HG02678 (cell line): ENCODE data around the gene ARRB1.

ENCODE experiments used
- ATAC-seq: cut with Tn5 transposase; IDR thresholded peaks from one replicate; pipeline ENCODE4 v1.9.1; 2021; ENCODE audit warnings: mild to moderate bottlenecking, moderate library complexity; ENCODE audit not compliant: unreplicated experiment

ARRB1 gene

DNA sequence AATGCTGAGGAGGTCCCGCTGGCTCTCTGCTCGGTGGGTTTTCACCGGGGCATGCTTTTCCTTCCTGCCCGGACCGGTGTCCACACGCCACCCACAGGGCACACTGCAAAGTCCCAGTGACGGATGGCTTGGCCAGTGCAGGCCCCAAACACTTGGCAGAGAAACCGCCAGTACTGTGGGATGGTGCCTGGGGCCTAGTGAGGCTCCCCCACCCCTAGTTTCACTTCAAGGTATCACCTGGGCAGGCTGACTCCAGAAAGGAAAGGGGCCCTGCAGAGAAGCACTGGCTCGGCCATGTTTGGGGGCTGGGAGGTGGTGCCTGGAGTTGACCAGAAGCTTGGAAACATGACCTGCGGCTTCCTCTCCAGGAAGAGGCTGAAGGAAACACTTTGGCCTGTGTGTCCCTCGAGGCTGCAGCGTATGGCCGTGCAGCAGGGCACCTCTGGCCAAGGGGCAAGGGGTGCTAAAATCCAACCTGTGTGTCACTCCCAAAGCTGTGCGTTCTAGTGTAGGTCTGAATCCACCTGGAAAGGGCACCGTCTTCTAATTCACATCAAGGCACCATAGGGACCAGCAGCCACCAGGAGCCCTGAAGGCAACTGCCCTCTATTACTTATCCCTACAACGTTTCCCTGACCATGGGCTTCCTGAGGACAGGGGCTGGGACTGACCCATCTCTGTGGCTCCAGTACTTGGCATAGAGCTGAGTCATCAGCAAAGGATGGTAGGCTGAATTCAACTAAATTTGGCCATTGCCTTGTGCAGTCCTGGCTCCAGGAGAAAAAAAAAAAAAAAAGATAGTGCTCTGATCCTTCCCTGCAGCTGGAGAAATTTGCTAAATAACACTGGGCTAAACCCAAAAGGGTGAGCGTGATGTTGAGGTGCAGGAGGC lies 88.3 kb downstream of the ARRB1 start:
- ATAC-seq = no peak

DNA sequence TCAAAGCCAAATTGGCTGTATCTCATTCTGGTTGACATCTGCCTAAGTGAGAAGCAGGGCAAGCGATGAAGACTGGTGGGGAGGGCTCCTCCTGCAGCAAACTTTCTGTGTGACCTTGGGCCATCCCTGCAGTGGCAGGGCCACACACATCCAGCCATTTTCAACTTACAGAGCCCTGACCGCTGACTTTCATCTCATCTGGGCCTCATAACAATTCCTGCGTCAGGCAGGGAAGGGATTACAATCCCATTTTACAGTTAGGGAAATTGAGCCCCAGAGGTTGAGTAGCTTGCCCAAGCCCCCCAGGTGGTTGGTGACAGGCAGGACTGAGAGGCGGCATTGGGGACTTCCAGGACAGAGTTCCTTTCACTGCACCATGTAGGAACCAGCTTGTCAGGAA lies 89.0 kb downstream of the ARRB1 start:
- no peak for ATAC-seq

DNA sequence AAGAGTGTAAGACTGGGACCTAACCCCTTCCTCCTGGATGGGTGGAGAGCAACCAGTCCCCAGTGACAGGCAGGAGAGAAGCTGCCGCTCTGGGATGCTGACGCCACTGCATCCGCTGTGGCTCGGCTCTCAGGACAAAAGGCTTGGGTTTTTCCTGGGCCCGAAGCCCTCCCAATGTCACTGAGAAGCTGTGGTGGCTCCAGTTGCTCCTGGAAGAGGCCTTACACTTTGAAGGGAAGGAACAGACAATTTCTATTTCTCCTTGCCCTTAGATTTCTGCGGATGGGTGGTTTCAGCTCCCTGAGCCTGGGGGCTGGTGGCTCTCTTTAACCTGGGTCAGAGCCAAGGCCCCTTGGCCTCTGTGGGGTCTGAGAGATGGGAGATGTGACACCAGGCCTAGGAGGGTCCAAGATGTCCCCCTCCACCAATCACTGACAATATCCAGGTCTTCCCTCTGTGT lies 89.5 kb downstream of the ARRB1 start:
- ATAC-seq = no peak

DNA sequence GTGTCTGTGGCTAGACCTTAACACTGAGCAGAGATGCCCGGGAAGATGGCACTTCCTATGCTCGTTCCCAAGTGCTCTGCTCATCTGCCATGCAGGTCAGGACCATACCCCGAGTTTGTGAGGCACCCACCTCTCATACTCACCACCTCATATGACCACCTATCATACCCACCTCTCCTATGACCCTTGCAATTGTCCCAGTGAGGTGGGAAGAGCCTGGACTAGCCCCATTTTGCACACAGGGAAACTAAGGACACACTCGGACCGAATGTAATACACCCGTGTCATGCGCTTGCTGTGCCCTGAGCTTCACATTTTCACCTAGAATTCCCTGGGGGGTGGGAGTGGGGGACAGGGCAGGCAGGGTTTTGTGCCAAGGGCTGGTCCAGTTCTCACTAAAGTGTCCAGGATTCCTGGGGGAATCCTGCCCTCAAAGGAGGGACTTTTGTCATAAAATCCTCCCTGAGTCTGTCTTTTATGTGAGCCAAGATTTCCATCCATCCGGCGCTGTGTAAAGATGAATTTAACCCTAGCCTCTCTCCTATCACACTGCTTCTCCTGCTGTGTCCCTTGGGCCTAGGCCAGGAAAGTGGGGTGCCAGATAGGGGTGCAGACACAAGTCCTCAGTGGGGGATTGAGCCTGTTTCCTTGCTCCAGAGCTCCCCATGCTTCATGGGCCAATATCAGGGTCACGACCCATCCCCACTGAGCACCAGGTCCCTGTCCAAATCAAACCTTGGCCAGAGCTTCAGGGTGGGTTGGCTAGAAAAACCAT lies 90.9 kb downstream of the ARRB1 start:
- ATAC-seq = no peak

DNA sequence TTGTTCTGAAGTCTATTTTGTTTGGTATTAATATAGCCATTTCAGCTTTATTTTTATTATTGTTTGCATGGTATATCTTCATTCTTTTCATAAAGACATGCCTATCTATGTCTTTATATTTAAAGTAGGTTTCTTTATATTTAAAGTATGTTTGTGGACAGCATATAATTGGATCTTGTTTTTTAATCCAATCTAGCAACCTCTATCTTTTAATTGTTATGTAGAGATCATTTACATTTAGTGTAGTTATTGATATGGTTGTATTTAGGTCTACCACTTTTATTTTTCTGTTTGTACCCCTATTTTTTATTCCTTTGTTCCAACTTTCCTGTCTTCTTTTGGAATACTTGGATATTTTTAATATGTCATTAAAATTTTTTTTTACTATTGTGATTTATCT lies 97.1 kb downstream of the ARRB1 start:
- no peak for ATAC-seq

DNA sequence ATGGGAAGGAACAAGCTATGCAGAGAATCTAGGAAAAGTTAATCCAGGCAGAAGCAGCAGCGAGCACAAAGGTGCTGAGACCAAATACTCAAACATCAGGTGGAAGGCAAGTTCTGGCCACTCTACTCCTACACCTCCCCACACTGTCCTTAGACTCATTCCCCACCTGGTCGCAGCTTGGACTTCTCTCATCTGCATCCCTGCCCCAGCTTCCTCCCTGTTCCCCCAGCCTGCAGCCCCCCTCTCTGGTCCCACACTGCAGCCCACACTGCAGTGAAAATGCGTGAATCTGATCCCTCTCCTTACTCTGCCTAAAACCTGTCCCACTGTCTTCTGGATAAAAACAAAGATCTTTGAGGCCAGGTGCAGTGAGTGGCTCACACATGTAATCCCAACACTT lies 101.8 kb downstream of the ARRB1 start:
- ATAC-seq = no peak

DNA sequence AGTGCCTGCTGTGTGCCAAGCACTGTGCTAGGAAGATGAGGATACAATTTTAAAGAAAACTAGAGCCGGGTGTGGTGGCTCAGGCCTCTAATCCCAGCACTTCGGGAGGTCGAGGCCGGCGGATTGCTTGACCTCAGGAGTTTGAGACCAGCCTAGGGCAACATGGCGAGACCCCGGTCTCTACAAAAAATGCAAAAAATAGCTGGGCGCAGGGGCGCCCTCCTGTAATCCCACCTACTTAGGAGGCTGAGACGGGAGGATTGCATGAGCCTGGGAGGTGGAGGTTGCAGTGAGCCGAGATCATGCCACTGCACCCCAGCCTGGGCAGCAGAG lies 102.6 kb downstream of the ARRB1 start:
- no peak for ATAC-seq

DNA sequence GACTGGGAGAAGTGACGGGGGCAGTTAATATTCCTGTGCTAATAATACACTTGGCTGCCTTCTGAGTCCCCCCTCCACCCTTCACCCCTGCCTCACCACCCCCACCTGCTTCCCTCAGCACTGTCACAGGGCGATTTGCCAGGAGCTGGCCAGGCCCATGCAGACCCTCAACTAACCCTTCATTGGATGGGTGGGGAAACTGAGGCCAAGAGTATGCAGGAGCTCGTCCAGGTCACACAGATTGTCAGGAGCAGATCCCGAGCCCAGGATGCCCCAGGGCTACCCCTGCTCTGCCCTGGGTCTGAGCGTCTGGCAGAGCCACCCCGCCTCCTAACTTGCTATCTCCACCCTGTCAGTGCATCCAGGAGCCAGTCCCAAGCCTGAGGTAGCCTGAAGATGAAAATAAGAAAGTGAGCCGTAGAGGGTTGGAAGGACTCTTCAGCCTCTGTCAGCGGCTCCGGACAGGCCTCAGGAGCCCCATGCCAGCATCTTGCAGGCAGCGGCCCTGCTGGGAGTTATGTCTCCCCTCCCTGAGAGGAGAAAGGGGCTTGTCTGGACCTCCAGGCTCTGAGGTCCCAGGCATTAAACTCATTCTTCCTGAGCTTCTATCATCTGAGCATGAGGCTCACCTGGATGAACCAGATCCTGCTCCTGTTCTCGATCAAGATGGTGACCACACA lies 104.7 kb downstream of the ARRB1 start:
- ATAC-seq = no peak

DNA sequence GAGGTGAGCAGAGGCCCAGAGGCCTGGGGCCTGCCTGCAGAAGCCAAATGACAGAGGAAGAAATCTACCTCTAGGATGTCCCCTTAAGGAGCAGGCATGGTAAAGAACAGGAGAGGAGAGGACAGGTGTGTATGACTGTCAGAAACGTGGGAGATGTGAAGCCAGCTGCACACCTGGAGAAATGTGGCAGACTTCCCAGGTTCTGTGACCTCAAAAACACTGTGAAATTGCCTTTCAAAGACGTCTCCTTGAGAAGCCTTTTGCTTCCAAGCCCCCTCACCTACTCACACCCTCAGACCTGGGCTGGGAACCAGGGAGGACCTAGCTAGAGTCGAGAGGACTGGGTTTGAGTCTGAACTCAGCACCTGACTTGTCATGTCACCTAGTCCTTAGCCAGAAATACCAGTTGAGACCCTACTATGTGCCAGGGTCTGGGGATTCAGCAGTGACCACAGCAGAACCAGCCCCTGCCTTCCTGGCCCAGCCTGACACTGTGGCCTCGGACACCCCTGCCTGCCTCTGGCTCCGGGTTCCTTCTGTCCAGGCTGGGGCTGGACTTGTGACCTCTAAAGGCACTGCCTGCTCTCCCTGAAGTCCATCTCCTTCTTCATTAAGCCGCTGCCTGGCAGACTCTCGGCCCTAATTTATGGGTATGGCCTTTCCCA lies 105.3 kb downstream of the ARRB1 start:
- no peak for ATAC-seq

DNA sequence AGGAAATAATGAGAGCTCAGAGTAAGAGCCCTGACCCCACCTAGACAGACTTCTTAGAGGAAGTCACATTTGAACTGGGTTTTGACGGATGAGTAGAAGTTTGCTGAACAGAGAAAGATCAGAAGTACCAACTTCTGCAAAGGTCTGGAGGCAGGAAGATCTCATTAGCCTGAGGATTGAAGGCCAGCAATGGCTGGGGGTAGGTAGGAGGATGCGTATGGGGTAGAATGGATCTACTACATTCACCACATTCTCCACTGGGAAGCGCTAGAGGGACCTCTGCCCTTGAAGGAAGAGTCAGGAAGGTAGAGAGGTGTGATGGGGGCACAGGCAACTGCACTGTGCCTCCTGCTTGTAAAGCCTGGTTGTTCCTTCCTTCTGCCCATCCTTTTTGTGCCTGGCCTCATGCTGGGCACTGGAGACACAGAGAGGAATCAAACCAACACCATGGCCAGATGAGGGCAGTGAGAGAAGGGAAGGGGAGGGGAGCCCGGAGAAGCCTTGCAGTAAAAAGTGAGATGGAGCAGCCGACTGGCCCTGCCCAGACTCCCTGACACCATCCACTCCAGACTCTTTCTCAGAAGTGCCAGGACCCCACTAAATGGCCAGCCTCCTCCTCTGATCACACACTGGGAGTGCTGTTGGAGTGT lies 106.0 kb downstream of the ARRB1 start:
- ATAC-seq = no peak

DNA sequence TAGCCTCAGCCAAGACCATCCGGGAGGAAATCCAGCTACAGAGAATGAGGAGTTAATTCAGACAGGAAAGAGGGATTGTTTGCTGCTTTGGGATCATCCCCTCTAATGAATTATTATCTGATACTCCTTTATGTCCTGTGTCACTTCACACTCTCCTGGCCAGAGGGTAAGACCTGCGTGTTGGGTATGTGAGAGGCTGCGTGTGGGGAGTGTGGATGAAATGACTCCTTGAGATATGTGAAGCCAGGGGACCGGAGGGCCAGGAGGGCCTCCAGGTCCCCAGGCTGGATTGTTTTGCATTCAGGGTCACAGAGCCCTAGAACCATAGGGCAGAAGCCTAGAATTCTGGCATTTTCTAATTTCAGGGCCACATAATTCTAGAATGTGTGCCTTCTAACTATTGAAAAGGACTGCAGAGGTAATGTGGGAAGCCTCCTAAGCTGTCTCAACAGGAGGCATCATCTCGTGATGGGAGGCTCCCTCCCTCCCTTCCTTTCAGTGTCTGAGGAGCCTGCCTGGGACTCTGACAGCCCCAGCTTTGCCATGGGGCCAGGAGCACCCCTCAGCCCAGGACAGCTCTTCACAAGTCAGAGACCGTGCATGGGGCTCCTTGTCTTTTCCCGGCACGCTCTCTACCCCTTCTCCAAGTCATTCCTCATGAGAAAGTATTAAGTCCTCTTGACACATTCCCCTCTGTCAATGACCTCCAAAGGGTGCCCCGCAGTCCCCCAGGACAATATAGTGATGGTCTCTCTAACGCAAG lies 107.2 kb downstream of the ARRB1 start:
- no peak for ATAC-seq

DNA sequence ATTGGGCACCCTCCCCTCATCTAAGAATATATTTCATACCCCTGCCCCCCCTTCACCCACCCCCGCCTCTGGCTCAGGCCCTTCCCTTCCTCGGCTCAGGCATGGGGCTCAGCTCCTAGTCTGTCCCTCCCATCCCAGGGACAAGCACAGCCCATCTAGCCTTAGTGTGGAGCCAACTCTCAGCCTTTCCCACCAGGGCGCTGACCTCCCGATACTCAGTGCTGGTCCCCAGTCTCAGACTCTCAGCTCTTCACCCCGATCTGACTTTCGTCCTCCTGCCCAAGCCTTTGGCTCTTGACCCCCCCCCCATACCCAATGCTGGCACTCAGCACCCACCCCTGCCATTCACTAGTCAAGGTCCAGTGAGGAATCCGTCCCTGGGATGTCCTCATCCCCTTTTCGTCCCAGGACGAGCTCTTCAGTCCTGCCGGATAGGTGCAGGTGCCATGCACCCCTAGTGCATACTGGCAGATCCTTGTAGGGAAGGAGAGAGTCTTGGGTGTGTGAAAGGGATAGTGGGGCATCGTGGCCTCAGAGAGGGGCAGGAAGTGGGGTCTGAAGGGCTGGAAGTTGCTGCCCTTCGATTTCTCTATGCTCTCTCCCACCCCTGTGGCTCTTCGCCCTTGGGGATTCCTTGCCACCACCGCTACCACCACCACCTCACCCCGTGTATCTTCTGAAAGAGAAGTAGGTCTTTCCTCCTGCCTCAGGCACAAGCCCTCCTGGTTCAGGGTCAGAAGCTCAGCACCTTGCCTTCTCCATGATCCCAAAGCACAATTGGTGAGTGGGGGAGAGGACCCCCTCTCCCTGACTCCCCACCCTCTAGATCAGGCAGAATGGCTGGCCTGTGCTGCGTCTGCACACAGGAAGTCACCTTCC lies 108.5 kb downstream of the ARRB1 start:
- ATAC-seq = no peak

DNA sequence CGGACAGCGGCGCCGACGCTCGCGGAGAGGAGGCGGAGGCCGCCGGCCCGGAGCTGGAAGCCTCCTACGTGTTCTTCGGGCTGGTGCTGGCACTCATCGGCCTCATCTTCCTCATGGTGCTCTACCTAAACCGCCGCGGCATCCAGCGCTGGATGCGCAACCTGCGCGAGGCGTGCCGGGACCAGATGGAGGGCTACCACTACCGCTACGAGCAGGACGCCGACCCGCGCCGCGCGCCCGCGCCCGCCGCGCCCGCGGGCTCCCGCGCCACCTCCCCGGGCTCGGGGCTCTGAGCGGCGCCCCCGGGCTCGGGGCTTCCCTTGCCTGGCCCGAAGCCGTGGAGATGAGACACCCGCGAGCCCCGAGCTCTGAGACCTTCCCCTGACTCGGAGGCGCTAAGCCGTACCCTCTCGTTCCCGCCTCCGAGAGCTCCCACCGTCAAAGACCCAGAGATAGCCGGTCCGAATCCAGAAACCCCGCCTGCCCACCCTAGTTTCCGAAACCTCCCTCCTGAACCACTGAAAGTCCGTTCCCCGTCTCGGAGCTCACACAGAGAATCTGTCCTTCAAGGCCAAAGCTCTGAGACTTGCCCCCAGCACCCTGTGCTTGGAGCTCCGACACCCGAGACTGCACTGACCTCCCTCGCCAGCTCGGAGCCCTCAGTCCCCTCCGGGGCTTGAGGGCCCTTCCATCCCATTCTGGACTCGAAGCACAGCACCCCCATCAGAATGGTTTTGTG lies 109.4 kb downstream of the ARRB1 start:
- no peak for ATAC-seq

DNA sequence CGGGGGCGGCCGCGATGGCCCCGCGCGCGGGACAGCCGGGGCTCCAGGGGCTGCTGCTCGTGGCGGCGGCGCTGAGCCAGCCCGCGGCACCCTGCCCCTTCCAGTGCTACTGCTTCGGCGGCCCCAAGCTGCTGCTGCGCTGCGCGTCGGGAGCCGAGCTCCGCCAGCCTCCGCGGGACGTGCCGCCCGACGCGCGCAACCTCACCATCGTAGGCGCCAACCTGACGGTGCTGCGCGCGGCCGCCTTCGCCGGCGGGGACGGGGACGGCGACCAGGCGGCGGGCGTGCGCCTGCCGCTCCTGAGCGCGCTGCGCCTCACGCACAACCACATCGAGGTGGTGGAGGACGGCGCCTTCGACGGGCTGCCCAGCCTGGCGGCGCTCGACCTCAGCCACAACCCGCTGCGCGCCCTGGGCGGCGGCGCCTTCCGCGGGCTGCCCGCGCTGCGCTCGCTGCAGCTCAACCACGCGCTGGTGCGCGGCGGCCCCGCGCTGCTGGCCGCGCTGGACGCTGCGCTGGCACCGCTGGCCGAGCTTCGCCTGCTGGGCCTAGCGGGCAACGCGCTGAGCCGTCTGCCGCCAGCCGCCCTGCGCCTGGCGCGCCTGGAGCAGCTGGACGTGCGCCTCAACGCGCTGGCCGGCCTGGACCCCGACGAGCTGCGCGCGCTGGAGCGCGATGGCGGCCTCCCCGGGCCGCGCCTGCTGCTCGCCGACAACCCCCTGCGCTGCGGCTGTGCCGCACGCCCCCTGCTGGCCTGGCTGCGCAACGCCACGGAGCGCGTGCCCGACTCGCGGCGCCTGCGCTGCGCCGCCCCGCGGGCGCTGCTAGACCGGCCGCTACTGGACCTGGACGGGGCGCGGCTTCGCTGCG lies 110.2 kb downstream of the ARRB1 start:
- peak; percentile 87 for ATAC-seq

DNA sequence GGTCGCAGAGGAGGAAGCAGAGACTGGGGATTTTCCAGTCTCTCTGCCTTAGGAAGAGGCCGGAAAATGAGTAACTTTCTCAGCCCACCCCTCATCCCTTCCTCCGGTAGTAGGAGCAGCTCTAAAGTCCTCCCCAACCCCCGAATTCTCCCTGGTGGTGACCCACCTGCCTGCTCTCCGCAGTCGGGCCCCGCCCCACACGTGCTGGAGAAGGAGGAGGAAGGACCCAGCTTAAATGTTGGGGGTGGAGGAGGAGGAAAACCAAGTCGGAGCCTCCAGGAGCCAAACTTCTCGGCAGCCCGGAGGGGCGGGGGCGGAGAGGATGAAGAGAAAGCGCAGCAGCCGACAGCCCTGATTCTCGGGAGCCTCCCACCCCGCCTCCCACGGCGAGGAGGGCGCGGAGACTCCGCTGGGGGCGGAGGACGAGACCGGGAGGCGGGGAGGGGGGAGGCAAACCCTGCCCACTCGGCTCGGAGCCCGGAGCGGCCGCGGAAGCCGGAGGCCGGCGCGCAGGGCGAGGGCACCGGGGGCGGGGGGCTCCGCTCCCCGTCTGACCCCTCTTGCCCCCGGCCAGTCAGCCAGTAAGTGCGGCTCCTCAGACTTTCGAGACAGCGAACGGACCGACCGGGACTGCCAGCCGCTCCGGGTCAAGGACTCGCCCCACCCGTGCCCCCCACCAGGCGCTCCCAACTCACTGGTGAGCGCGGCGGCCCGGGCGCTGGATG lies 111.0 kb downstream of the ARRB1 start, which contains the start of gene TPBGL:
Gene TPBGL (plus strand): TSS at position 464 of the 725 bp plus-strand sequence. CDS start 276 bp downstream, outside the sequence.
- no peak for ATAC-seq

DNA sequence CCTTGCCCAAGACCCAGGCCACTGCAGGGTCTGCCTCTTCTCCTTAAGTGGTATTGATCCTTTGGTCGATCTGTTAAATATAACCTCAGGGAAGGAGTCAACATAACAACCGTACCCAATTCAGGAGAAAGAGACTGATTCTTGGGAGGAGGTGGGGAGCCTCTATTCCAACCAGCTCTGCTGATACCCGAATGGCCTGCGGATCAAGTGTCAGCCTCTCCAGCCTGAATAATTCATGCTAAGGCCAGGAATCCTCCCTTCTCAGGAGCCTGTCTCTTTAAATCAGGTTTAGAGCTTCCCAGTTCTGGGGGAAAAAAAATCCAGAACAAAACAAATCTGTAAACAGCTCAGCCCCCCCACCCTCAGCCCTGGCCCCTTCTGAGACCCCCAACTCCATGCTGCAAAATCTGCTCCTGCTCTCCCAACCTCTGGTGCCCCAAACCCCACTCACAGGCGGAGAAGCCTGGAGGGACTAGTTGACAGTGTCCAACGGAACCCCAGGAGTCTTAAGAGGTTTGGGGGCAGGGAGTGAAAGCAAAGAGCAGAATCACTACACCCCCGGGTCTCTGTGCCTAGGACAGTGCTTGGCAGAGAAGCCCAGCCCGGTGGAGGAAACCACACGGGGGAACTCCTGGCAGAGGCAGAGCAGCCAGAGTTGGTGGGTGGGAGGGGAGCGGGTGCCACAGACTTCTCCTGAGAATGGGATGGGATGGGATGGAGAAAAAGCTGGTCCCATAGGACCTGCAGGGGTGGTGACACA lies 111.8 kb downstream of the ARRB1 start:
- ATAC-seq = no peak
